ENCODE data around the gene SLC23A3.

SLC23A3 gene, protein sequence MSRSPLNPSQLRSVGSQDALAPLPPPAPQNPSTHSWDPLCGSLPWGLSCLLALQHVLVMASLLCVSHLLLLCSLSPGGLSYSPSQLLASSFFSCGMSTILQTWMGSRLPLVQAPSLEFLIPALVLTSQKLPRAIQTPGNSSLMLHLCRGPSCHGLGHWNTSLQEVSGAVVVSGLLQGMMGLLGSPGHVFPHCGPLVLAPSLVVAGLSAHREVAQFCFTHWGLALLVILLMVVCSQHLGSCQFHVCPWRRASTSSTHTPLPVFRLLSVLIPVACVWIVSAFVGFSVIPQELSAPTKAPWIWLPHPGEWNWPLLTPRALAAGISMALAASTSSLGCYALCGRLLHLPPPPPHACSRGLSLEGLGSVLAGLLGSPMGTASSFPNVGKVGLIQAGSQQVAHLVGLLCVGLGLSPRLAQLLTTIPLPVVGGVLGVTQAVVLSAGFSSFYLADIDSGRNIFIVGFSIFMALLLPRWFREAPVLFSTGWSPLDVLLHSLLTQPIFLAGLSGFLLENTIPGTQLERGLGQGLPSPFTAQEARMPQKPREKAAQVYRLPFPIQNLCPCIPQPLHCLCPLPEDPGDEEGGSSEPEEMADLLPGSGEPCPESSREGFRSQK

DNA sequence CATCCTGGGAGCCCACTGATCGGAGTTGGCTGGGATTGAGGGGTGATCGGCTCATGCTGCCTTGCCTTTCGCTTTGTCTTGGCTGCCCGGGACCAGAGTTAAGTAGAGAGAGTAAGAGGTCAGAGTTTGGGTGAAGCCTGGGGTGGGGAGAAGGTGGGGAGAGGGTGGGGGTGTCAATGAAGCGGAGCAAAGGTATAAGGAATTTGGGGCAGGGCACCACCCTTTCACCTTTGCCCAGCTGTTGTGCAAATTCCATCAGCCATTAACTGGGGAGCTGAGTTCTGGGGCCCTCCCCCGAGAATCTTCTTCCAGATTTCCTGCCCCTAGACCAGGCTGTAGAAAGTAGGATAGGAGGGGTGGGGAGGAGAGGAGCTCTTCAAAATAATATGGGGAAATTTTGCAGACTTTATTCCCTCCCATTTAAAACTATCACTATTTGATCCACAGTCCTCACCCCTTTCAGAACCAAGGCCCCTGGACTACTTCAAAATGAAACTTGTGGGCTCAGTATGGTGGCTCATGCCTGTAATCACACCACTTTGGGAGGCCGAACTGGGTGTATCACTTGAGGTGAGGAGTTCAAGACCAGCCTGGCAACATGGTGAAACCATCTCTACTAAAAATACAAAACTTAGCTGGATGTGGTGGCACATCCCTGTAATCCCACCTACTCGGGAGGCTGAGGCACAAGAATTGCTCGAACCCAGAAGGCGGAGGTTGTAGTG lies at the start of gene SLC23A3:
Gene SLC23A3 (minus strand): TSS at position 100 of the 725 bp plus-strand sequence. CDS start 45 bp downstream, at position 55.
- no peak for DNase-seq

DNA sequence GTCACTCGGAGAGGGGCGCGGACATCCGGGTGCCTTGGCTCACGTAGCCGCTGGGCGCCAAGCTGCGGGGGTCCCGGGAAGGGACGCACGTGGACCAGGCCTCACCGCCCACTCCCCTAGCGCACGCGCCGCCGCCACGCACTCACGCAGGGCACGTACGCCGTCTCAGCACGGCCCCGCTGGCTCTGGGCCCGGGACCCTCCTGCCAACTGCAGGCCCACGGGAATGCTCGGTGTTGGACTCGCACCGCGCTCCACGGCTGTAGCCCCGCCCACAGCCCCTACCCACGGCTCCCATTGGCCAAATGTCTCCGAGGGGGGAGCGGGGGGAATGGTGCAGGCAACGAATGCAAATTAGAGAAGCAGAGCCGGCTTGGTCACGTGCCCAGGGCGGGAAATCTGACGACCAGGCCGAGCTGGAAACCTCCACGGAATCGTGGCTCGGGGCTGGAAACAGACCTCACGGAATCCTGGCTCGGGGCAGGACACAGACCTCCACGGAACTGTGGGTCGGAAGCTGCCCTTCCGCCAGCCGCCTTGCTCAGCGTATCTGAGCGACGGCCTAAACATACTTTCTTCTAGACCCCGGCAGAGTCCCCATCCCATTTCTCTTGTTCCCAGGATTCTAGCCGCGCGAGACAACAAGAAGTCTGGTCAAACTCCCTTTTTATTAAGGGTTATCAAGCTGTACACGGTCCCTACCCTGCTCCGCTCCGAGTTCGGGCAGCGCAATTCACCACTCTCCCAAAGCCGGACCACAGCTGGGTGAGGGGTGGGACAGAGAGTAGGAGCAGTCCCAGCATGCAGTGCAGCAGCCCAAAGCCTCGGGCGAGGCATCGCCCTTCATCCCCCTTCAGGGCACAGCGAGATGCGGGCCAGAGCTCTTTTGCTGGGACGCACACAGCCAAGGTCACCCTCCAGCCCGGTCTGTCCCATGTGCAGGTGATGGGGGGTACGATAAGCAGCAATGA lies 49.2 kb upstream of the SLC23A3 start, which contains the start of gene ABCB6:
Gene ABCB6 (minus strand): TSS at position 227 of the 970 bp plus-strand sequence. CDS start 285 bp downstream, outside the sequence.
- peak; percentile 95 for DNase-seq

DNA sequence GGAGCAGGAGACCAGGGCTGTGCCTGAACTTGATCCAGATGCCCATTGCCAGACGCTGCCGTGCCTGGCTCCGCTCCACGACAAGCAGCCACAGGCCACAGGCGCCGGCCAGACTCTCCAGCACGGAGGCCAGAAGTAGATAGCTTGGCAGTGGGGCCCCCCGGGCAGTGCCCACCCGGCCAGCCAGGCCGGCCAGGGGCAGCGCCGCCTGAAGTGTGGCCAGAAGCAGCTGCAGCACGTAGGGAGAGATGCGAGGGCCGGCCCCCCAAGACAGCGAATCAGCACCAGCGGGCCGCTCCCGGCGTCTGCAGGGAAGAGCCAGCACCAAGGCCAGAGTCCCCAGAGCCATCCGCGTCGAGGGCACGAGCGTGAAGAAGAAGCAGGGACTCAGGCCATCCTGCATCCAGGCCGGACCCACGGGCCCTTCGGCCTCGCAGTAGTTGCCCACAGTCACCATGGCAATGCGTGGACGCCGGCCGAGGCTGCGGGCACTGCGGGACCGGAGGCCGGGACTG lies 48.4 kb upstream of the SLC23A3 start:
- DNase-seq, result peak; percentile 77

DNA sequence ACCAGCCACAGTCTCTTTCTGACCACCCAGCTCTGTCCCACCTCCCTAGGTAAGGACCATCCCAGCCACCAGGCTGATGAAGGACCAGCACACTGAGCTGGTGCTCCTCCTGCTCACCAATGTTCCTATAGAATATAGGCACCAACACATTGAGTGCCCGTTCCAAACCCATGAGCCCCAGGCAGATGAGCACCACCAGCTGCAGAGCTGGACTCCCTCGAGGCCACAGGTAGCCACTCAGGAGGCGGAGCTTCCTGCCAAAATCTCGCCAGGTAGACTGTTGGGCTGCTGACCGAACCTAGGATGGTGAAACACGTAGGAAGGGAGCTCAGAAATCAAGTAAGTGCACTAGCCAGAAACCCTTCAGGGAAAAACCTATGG lies 46.7 kb upstream of the SLC23A3 start:
- DNase-seq, result no peak

DNA sequence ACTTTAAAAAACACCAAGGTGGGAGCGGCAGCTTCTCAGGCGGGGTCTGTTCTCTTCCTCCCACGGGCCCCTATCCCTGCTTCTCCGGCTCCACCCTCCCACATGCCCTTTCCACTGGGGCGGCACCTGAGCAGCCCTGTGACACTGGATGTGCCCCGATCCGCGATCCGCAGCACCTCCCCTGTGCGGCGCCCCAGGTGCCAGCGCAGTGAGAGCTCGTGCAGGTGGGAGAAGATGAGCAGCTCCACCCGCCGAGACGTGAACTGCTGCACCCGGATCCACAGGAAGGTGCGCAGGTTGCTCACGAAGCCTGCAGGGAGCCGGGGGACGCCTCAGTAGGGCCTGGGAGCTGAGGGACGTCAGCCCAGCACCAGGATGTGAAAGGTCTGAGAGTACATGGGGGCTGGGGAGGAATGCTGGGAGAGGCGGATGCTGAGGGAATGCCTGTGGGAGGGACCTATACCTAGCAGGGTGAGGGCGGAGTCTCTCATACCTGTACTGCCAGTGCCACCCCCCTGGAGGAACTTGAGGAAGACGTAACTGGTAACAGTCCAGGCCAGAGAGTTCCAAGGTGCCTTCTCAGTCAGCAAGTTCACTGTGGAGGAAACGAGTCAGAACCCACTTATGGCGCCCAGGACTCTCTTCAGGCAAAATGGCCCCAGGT lies 46.2 kb upstream of the SLC23A3 start:
- no peak for DNase-seq

DNA sequence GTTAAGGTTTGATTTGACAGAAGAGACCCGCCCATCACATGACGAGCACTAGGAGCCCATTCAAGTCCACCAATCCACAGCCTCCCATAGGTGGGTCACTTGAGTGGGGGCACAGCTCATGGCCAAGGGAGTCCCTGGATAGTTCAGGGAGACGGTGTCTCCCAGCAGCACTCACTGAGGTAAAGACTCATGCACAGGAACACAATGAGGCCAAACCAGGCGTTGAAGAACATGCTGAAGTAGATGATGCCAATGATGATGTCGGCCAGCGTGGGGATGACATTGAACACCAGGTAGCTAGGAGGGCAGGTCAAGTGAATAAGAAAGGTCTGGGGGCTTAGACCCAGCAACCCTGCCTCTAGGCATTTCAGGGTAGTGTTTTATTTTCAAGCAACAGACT lies 45.0 kb upstream of the SLC23A3 start:
- DNase-seq, result no peak

DNA sequence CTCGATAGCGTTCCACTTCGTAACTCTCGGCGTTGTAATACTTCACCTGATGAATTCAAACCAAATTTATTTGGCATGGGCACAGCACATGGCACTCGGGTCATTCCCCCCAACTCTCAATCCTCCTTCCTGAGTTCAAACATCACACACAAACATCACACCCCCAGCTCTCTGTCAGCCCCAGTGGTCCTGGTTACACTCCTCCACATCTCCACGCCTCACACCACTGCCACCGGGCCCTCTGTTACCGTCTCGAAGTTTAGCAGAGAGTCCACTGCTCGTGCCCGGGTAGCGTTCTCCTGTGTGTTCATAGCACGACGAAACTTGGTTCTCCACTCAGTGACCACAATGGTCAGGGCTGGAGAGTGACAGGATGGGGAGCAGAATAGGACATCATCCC lies 44.3 kb upstream of the SLC23A3 start:
- DNase-seq, result no peak

DNA sequence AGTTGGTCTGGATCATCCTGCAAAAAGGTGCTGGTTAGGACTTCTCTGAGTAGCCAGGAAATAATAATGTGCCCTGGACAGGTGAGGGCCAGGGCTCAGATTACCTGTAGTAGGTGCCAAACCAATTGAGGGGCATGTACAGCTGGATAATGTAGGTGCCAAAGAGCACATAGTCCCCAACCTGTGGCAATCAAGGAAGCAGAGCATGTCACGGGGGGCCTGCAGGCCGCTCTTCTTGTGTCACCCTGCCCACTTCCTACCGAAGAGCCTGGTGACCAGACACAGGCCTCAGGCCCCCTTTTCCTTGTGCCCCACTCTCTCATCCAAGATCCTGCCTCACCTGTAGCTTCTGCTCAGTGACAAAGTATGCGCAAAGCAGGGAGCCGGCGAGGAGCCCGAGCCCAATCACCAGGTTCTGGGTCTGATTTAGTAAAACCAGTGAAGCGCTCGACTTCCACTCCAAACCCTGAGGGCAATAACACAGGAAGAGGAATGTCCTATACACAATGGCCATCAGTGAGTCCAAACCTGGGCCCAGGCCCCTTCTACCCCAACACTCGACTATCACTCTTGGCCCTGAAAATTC lies 43.8 kb upstream of the SLC23A3 start:
- no peak for DNase-seq

DNA sequence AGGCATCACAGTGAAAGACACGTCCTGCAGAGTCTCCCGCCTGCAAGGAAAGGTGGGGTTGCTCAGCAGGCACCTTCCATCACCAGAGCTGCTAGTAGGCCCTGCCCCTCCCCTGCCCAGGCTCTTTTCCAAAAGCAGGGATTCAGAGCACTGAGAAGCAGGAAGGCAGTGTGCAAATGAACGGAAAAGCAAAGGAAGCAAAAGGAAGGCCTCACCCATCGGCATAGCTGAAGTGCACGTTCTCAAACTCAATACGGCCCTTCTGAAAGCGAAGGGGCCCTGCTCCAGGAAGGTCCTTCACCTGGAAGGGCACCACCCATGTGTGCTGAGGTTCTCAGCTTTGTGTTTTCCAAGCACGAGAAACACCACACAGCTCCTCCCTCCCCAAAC lies 43.2 kb upstream of the SLC23A3 start:
- no peak for DNase-seq

DNA sequence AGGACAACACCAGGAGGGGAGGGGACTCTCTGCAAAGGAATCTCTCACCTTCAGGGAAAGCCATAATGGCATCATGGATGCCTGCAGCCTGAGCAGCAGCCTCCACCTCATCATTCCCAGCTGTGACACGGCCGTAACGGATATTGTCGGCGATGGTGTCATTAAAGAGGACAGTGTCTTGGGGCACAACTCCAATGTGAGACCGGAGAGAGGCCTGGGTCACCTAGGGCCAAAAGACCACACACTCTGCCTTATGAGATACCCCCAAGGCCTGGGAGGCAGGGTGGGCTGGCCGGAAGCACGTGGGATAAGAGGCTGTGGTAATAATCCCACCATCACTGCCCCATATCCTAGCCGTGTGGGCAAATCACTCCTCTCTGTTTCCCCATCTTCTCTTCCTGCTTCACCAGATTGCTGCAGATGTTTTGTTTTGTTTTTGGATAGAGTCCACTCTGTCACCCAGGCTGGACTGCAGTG lies 41.1 kb upstream of the SLC23A3 start:
- no peak for DNase-seq

DNA sequence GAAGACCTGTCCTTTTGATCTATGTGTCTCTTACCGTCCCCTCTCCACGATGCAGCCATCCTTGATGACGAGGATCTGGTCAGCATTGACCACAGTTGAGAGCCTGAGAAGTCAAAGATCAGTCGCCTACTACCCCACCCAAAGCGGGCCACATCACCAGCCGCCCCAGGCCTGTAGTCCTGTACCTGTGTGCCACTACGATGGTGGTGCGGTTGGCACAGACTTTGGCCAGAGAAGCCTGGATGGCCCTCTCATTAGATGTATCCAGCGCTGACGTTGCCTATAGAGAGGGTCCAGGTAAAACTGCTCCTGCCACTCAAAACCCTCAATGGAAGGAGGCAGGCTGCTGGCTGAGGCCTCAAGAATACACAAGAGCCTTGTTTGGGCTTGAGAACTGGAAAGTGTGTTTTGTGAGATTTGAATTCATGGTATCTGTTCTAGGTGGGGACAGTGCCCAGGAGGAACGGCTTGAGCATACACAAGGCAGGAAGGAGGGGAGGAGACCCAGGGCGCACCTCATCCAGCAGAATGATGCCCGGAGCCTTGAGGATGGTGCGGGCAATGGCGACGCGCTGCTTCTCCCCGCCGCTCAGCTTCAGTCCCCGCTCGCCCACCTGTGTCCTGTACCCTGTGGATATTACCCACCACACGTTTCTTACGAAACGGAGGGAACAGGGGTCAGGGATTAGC lies 40.5 kb upstream of the SLC23A3 start:
- DNase-seq, result no peak

DNA sequence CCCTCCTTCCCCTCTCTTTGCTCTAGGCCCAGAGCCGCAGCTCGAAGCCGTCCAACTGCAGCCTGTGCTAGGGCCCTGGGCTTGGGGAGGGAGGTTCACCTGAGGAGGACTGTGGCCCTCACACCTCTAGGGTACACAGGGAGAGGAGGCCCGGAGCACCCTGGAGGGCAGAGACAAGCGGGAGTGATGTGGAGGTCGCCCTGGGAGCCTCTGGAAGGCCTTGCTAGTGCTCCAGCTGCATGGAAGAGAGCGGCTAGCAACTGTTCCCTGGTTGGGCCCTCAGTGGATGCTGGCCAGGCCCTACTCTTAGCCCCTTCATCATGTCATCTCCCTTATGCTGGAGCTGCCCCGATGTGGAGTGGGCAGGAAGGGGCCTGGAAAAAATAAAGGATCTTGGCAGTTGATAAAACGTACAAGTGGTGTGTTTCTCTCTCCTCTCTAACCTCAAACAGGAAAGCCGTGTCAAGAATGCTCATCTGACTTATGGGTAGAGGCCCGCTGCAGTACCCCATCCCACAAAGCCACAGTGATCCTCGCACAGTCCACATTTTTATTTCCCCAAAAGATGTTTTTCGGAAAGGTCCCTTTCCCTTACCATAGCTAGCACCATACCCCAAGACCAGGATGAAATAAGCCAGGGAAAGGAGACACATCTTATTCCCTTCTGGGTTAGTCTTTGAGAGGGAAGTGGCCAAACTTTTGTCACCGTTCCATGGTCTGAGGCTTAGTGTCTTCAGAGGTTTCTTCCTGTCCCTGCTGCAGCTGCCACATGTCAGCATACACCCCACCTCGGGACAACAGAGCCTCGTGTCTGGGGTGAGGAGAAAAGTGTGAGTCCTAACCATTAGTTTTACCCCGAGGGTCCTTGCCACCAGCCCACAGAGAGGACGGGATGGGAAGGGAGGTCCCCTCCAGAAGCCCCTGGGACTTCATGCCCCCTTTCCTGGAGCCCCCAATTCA lies 39.7 kb upstream of the SLC23A3 start:
- DNase-seq, result no peak

DNA sequence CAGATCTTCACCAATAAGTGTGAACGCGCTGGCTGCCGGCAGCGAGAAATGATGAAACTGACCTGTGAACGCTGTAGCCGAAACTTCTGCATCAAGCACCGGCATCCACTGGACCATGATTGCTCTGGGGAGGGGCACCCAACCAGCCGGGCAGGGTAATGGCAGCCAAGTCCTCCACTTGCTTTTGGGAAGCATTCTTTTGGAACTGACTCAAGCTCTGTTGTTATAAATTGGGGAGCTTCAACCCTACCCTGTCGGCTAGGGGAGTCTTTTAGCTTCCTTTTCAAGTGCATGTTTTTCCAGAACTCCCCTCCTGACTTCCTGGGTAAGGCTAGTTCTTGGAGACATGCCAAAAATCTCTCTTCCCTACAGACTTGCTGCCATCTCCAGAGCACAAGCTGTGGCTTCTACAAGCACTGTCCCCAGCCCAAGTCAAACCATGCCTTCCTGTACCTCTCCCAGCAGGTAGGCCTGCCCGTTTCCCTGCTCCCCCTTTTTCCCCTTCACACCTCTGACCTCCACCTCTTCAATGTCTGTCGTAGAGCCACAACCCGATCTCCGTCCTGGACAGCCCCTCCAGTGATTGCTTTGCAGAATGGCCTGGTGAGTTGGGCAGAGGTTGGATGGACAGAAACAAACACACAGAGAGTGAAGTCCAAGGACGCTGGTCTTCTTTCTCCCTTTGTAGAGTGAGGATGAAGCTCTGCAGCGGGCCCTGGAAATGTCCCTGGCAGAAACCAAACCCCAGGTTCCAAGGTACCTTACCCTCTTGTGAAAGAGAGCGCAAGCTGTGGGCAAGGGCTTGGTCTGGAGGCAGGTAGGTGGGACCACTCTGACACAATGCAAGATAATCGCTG lies 38.3 kb upstream of the SLC23A3 start:
- DNase-seq, result peak; percentile 34

DNA sequence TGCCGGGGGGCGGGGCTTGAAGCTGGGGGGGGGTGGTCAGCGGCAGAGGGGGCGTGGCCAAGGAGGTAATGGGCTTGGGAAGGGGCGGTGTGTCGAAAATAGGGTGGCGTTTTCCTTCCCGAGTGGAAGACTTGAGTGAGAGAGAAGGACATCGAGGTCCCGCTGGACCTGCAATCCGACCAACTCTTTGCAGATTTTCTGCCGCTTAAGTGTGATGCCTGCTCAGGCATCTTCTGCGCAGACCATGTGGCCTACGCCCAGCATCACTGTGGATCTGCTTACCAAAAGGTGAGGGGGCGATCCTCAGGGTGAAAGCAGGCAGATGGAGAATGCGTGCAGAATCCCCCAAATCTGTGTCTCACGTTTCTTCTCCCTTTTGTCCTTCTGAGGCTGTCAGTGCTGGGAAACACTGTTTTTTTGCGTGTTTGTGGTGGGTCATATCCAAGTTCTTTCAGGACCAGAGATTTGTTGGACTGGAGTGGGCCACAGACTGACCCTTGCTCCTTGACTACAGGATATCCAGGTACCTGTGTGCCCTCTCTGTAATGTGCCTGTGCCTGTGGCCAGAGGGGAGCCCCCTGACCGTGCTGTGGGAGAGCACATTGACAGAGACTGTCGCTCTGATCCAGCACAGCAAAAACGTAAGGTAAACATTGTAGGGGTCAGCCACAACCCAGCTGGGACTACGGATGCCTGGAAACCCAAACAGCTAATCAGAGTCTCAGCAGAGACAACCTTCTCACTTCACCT lies 37.5 kb upstream of the SLC23A3 start:
- DNase-seq, result no peak

DNA sequence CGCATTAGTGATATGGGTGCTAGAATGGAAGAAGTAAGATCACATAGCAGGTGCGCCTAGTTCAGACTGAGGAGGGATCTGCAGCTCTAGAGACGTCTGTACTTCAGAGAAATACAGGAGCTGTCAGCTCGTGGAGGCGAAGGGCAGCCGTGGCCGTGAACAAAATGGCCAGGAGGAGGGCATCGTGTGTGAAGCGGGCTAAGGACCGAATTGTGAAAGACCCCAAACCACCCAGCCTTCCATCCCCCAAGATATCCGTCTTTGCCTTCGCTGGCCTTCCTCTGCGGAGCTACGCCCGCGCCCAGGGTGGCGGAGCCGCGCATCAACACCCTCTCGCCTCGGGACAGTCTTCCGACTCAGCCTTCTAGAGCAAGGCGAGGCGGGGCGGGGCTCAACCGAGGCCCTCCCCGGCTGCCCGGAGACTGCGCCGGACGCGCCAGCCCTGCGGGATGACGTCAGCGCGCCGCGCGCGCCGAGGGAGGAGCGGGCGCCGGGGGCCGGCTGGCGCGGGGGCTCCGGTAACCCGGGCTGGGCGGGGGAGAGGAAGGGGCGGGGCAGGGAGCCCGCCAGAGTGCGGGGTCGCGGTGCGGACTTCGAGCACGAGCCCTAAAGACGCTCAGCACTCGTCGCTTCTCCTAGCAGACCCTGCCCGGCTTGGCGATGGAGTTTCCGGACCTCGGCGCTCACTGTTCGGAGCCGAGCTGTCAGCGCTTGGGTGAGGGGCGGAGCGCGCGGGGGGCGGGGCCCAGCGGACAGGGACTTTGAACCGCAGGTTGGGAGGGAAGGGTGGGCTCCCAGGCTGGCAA lies 36.7 kb upstream of the SLC23A3 start, which contains the start of gene ZFAND2B:
Gene ZFAND2B (plus strand): TSS at position 455 of the 806 bp plus-strand sequence. CDS start 206 bp downstream, at position 661.
- peak; percentile 94 for DNase-seq

DNA sequence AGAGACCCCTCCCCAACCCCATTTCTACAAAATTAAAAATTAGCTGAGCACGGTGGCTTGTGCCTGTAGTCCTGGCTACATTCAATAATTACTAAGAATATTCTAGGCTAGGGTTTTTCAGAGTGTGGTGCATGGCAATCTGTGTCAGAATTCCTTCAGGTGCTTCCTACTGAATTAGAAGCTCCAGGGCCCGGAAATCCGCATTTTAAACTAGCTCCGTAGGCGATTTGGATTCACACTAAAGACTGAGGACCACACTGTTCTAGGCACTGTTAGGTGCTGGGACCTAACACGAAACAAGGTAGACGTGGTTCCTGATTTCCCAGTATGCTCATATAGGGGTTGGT lies 36.1 kb upstream of the SLC23A3 start:
- DNase-seq, result no peak

DNA sequence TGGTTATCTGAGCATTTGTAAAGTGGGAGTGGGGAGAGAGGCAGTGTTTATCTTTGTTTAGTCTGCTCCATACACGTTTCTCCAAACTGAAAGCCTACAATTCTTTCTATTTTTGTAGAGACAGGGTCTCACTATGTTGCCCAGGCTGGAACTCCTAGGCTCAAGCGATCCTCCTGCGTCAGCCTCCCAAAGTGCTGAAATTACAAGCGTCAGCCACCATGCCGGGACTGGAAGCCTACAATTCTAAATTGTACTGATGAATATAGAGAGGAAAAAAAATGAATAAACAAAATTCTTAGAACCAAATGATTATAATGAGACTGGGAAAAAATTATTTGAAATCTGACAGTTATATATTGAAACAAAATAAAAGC lies 35.3 kb upstream of the SLC23A3 start:
- DNase-seq, result no peak

Data from fibroblast of skin of right biceps (primary cell).